ENCODE data around the gene GLCCI1. TPM values are rescaled to one million over a fixed set of nuclear protein-coding genes. Genes with fewer than 3 reads are reported as not detected.

GLCCI1 gene
- total and polyA plus RNA-seq, 2 donors (not counting 3 experiments of a cell fraction or from before 2014, with no cell fraction given), result 2.3 to 5.6 TPM

DNA sequence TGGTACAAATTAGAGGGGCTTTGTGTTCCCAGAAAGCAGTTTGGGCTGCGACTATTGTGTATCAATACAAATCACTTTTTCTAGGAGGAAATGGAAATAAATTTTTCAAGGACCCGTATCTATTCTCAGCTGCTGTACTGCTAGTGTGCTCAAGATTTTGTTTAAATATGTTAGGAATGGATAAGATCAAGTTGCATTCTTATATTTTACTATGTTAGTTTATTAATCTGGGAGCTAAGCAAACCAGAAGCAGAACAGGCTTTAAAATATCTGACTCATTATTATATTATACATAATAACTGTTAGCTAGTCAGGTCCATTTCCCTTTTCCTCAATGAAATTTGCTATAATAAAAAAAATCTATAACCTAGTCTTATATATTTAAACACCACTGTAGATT is 11.1 kb upstream of the GLCCI1 start:
- ChIA-PET CTCF (interaction anchor here (1.1 kb wide), 1 partner anchor 10 kb away, joined by 4 read pairs; the partner anchor contains the start of gene GLCCI1), POLR2A (no interaction called here)
- Histone ChIP-seq H3K4me1 (ENCODE audit: control insufficient read depth, extremely low read depth, insufficient read depth, low read length) (no peaks in the 10 kb centered on the region), H3K4me3 (replicated peaks in 1 of 3; ENCODE audit: insufficient read depth in 1 of 3, low read depth in 1 of 3, low read length in 3 of 3) (no peak overlapping the region), H3K27me3 (ENCODE audit: control insufficient read depth in 2 of 2, insufficient read depth in 2 of 2, low read length in 2 of 2) (no peaks in the 10 kb centered on the region), H3K79me2 (ENCODE audit: control insufficient read depth, insufficient read depth, low read length) (no peaks in the 10 kb centered on the region), H3K9ac (replicated peaks; ENCODE audit: extremely low read depth, insufficient read depth, low read length) (no peak overlapping the region), H4K20me1 (replicated peaks; ENCODE audit: control insufficient read depth, extremely low read depth, insufficient read depth, low read length) (no peaks in the 10 kb centered on the region), H3K9me3 (replicated peaks; ENCODE audit: control insufficient read depth, insufficient read depth, low read length) (no peaks in the 10 kb centered on the region), H2AFZ (ENCODE audit: low read depth, low read length) (no peak overlapping the region), H3K36me3 (ENCODE audit: control insufficient read depth in 2 of 2, extremely low read depth in 1 of 2, insufficient read depth in 2 of 2, low read length in 2 of 2) (no peaks in the 10 kb centered on the region), H3K4me2 (ENCODE audit: insufficient read depth, low read length) (no peak overlapping the region), H3K27ac (ENCODE audit: insufficient read depth, low read depth, low read length) (no peak overlapping the region), H3K9me1 (replicated peaks; ENCODE audit: control insufficient read depth, extremely low read depth, insufficient read depth, low read length) (no peaks in the 10 kb centered on the region)
- dilution Hi-C loops (cut with MboI; ENCODE audit: extremely low pct_ligation_motif_present, low sequenced_read_pairs), result no loop called here
- FAIRE-seq (no peak), DNase-seq (ENCODE audit: low read depth, low spot score) (no peak)
- intact Hi-C loops (cut with micrococcal nuclease), result no loop called here
- no TSS peak for BruUV-seq (replicated peaks)
- no peak for TF ChIP-seq FOS (IDR thresholded peaks at IDR 0.05; ENCODE audit: borderline replicate concordance, insufficient read depth, low read length)
- no peak for TF ChIP-seq GATA2 (IDR thresholded peaks at IDR 0.05; ENCODE audit: insufficient read depth, insufficient read length, low read depth, low read length)
- TF ChIP-seq POLR2A (IDR thresholded peaks at IDR 0.05; ENCODE audit: low read depth, low read length), result no peak
- no peak for TF ChIP-seq JUN (IDR thresholded peaks at IDR 0.05; ENCODE audit: borderline replicate concordance, insufficient read depth, insufficient read length, low read depth)
- TF ChIP-seq MYC (IDR thresholded peaks at IDR 0.05; ENCODE audit: low read depth, low read length), result no peak
- TF ChIP-seq EZH2 (IDR thresholded peaks at IDR 0.05; ENCODE audit: borderline replicate concordance, low read depth, low read length, severe bottlenecking), result no peak
- no peak for TF ChIP-seq CTCF (IDR thresholded peaks at IDR 0.05; ENCODE audit: extremely low read depth in 1 of 2, insufficient read depth in 1 of 2, low read depth in 1 of 2, low read length in 2 of 2)
- no peak for TF ChIP-seq POLR2AphosphoS5 (IDR thresholded peaks at IDR 0.05; ENCODE audit: insufficient read depth, low read depth, low read length)
- TF ChIP-seq, protein P1, sequence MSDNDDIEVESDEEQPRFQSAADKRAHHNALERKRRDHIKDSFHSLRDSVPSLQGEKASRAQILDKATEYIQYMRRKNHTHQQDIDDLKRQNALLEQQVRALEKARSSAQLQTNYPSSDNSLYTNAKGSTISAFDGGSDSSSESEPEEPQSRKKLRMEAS (IDR thresholded peaks at IDR 0.05; ENCODE audit: insufficient read depth, insufficient read length), result no peak
